Neural progenitor cell (in vitro differentiated cells): ENCODE data around the gene ZSWIM5.

Experiments
- EZH2phosphoT487 ChIP-seq: fragments of 200-600 bp; sonication (generic); IDR thresholded peaks from 2 replicates; pipeline ENCODE4 v1.6.1; 2017; ENCODE audit warnings: antibody characterized with exemption
- TF ChIP-seq, protein P1 (sequence below): fragments of 200-600 bp; sonication (generic); IDR thresholded peaks from 2 replicates; pipeline ENCODE4 v1.5.1; 2017; ENCODE audit warnings: antibody characterized with exemption, mild to moderate bottlenecking

DNA sequence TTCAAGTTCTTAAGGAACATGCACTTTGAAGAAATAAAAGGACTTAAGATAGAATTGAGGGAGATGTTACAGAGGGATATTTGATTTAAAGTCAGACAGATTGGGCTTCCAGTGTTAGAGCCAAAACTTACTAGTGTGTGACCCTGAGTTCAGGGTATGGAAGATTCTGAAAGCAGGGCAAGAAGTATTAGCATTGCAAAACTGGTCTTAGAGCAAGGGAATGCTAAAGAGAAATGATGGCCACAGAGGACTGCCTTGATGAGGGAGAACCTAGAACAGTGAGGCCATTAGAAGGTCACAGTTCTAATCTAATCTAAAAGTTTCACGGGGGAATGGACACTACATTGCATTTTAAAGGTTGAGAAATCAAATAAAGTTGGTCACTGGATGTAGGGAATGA is 148.9 kb downstream of the ZSWIM5 start:
- TF ChIP-seq EZH2phosphoT487 = no peak
- TF ChIP-seq, protein P1, sequence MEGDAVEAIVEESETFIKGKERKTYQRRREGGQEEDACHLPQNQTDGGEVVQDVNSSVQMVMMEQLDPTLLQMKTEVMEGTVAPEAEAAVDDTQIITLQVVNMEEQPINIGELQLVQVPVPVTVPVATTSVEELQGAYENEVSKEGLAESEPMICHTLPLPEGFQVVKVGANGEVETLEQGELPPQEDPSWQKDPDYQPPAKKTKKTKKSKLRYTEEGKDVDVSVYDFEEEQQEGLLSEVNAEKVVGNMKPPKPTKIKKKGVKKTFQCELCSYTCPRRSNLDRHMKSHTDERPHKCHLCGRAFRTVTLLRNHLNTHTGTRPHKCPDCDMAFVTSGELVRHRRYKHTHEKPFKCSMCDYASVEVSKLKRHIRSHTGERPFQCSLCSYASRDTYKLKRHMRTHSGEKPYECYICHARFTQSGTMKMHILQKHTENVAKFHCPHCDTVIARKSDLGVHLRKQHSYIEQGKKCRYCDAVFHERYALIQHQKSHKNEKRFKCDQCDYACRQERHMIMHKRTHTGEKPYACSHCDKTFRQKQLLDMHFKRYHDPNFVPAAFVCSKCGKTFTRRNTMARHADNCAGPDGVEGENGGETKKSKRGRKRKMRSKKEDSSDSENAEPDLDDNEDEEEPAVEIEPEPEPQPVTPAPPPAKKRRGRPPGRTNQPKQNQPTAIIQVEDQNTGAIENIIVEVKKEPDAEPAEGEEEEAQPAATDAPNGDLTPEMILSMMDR = no peak
